GM23248 (cell line): ENCODE results near the gene ERVW-1.

Experiments
- EZH2 ChIP-seq: fragments of 200-600 bp; sonication (generic); IDR thresholded peaks from 2 replicates; pipeline ENCODE4 v1.6.1; 2018; ENCODE audit warnings: antibody characterized with exemption, mild to moderate bottlenecking; ENCODE audit not compliant: insufficient read depth, poor library complexity, severe bottlenecking
- EZH2phosphoT487 ChIP-seq: fragments of 200-600 bp; sonication (generic); IDR thresholded peaks from 2 replicates; pipeline ENCODE4 v1.6.1; 2018; ENCODE audit warnings: antibody characterized with exemption, moderate library complexity, mild to moderate bottlenecking, low read depth; ENCODE audit not compliant: insufficient read depth

GRCh38 chr7:92523110-92523509 lies 45.4 kb upstream of the ERVW-1 start:
- TF ChIP-seq EZH2 = no peak
- no peak for TF ChIP-seq EZH2phosphoT487
